Astrocyte of the cerebellum (primary cell): Measurements from ENCODE around the gene LSM7.
A peak's percentile ranks its signal among the peaks of the same experiment; 100 is the strongest.

Source experiments
- DNase-seq: peaks from one replicate; pipeline ENCODE4 v3.0.0-alpha.2; 2011; ENCODE audit warnings: low read depth
- H3K4me3 ChIP-seq: 2 replicates; pipeline ENCODE4 v1.5.1; 2011; ENCODE audit warnings: mild to moderate bottlenecking, low read depth, low read length, moderate library complexity
- in situ Hi-C: cut with HindIII; loops from 2 replicates; pipeline ENCODE4 v1.10.0; 2017; ENCODE audit warnings: low sequenced_read_pairs
- TF ChIP-seq, protein P1 (sequence below): IDR thresholded peaks from 2 replicates; pipeline ENCODE4 v1.5.1; 2012; ENCODE audit warnings: low read length, low read depth, moderate library complexity, mild to moderate bottlenecking; ENCODE audit errors: missing control alignments

Gene LSM7

GRCh38 chr19:2328401-2329148 is at the start of gene LSM7, which contains the start of gene SPPL2B:
TSS of gene LSM7 (minus strand) at chr19:2328586. CDS start at chr19:2328566, 20 bp downstream.
TSS of gene SPPL2B (plus strand) at chr19:2328684. CDS start at chr19:2328710, 26 bp downstream.
- in situ Hi-C loops, result loop anchor here (5.0 to 10.0 kb wide), 2 partner anchors 64 to 91 kb away; partner anchors contain the start of genes PLEKHJ1 and SF3A2

GRCh38 chr19:2376784-2377519 is 48.6 kb upstream of the LSM7 start:
- in situ Hi-C loops, result no loop called here
- no peak overlapping the region for H3K4me3 ChIP-seq
- DNase-seq, result no peak
- TF ChIP-seq, protein P1, sequence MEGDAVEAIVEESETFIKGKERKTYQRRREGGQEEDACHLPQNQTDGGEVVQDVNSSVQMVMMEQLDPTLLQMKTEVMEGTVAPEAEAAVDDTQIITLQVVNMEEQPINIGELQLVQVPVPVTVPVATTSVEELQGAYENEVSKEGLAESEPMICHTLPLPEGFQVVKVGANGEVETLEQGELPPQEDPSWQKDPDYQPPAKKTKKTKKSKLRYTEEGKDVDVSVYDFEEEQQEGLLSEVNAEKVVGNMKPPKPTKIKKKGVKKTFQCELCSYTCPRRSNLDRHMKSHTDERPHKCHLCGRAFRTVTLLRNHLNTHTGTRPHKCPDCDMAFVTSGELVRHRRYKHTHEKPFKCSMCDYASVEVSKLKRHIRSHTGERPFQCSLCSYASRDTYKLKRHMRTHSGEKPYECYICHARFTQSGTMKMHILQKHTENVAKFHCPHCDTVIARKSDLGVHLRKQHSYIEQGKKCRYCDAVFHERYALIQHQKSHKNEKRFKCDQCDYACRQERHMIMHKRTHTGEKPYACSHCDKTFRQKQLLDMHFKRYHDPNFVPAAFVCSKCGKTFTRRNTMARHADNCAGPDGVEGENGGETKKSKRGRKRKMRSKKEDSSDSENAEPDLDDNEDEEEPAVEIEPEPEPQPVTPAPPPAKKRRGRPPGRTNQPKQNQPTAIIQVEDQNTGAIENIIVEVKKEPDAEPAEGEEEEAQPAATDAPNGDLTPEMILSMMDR, result no peak

More at GRCh38 chr19:2328401-2329148, at the start of gene LSM7, which contains the start of gene SPPL2B:
- TF ChIP-seq, protein P1, result no peak
- peak within 1 kb of the TSS; percentile 91 for H3K4me3 ChIP-seq
- DNase-seq, result peak; percentile 49

- no peak for DNase-seq
- H3K4me3 ChIP-seq, result no peak overlapping the region
- in situ Hi-C loops, result no loop called here
- TF ChIP-seq, protein P1, result no peak
Measured at GRCh38 chr19:2375353-2376121, 47.2 kb upstream of the LSM7 start.

DNA sequence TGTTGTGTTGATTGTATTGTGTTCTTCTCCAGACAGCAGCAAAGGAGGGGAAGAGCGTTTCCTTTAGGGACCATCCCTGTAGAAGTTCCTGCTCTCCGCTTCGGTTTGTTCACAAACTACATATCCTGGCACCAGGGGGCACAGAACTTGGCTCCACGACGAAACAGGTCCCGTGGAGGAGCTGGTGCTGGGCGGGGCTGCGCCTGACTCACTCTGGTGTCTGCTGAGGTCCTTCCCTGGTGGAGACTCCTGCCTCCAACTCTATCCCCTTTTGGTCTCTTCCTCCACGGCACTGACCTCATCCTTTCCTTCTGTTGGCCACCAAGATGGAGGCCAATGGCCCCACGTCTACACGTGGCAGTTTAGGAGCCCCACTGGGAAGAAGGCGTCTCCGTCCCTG is 46.4 kb upstream of the LSM7 start:
- TF ChIP-seq, protein P1, result no peak
- no peak for DNase-seq
- in situ Hi-C loops, result no loop called here
- no peak overlapping the region for H3K4me3 ChIP-seq

GRCh38 chr19:2372076-2372612 is 43.8 kb upstream of the LSM7 start:
- in situ Hi-C loops, result no loop called here
- no peak overlapping the region for H3K4me3 ChIP-seq
- no peak for DNase-seq
- TF ChIP-seq, protein P1, result no peak

DNA sequence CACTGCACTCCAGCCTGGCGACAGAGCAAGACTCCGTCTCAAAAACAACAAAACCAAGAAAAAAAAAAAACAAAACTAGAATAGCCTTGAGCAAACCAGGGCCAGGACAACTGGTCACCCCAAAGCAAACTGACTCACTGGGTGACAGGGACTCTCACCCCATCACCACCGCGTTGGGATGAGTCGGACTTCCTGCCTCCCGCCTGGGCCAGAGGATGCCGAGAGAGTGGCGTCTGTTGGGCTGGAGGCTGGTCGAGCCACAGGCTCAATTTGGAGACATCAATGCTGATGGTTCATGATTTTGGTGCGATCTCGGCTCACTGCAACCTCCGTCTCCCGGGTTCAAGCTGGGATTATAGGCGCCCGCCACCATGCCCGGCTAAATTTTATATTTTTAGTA is 43.3 kb upstream of the LSM7 start:
- in situ Hi-C loops, result no loop called here

More for the DNA sequence above, 43.3 kb upstream of the LSM7 start:
- TF ChIP-seq, protein P1, result no peak
- no peak for DNase-seq
- no peak overlapping the region for H3K4me3 ChIP-seq
